Measurements from ENCODE around the gene KIFAP3. TPM values are rescaled to one million over a fixed set of nuclear protein-coding genes. Genes with fewer than 3 reads are reported as not detected.
"Not testable (repeated sequence)": the region's sequence is repeated elsewhere in the genome, so short reads cannot be mapped to it uniquely, and the experiment has no call there.

The KIFAP3 gene
- total RNA-seq, 2 experiments from 2014 or later: 8.7 to 8.8 TPM

GRCh38 chr1:170009551-170009950 lies 64.9 kb downstream of the KIFAP3 start:
- intact Hi-C loops (cut with micrococcal nuclease): no loop called here
- CTCF ChIA-PET: no interaction called here
- no peak overlapping the region for H3K4me3 Mint-ChIP-seq

GRCh38 chr1:170008745-170009144 lies 65.8 kb downstream of the KIFAP3 start:
- DNase-seq; H3K4me3 Mint-ChIP-seq; H3K27ac Mint-ChIP-seq; intact Hi-C loops (cut with micrococcal nuclease); H3K27me3 Mint-ChIP-seq (ENCODE audit: low read depth); H3K9me3 Mint-ChIP-seq; CTCF ChIA-PET; H3K4me1 Mint-ChIP-seq (ENCODE audit: low read depth): not testable (repeated sequence)
- H3K36me3 Mint-ChIP-seq (ENCODE audit: low read depth): peaks cover 14% of the 10 kb centered on the region

More at GRCh38 chr1:170009551-170009950, 64.9 kb downstream of the KIFAP3 start:
- Mint-ChIP-seq H3K9me3 (no peaks in the 10 kb centered on the region), H3K4me1 (ENCODE audit: low read depth) (no peaks in the 10 kb centered on the region), H3K27me3 (ENCODE audit: low read depth) (no peaks in the 10 kb centered on the region), H3K36me3 (ENCODE audit: low read depth) (peaks cover 17% of the 10 kb centered on the region), H3K27ac (no peak overlapping the region)
- DNase-seq: no peak

GRCh38 chr1:170003270-170003835 lies 71.1 kb downstream of the KIFAP3 start:
- CTCF ChIA-PET: interaction anchor here (0.5 to 0.6 kb wide), 2 partner anchors 116 to 910 kb away, joined by 3 to 5 read pairs; no protein-coding TSS in a partner anchor
- H3K27ac Mint-ChIP-seq; H3K9me3 Mint-ChIP-seq; H3K4me1 Mint-ChIP-seq (ENCODE audit: low read depth); H3K4me3 Mint-ChIP-seq; DNase-seq; H3K36me3 Mint-ChIP-seq (ENCODE audit: low read depth); H3K27me3 Mint-ChIP-seq (ENCODE audit: low read depth); intact Hi-C loops (cut with micrococcal nuclease): not testable (repeated sequence)

GRCh38 chr1:170001266-170001665 lies 73.2 kb downstream of the KIFAP3 start:
- H3K27ac Mint-ChIP-seq: no peak overlapping the region
- CTCF ChIA-PET: no interaction called here
- H3K9me3 Mint-ChIP-seq: no peaks in the 10 kb centered on the region
- H3K27me3 Mint-ChIP-seq (ENCODE audit: low read depth): no peaks in the 10 kb centered on the region
- no peak for DNase-seq
- no peak overlapping the region for H3K4me3 Mint-ChIP-seq
- no peaks in the 10 kb centered on the region for H3K36me3 Mint-ChIP-seq (ENCODE audit: low read depth)
- intact Hi-C loops (cut with micrococcal nuclease): no loop called here
- H3K4me1 Mint-ChIP-seq (ENCODE audit: low read depth): no peaks in the 10 kb centered on the region

GRCh38 chr1:169999761-170000160 lies 74.7 kb downstream of the KIFAP3 start:
- Mint-ChIP-seq H3K27ac (no peak overlapping the region), H3K36me3 (ENCODE audit: low read depth) (no peaks in the 10 kb centered on the region), H3K9me3 (no peaks in the 10 kb centered on the region), H3K4me3 (no peak overlapping the region), H3K27me3 (ENCODE audit: low read depth) (no peaks in the 10 kb centered on the region), H3K4me1 (ENCODE audit: low read depth) (no peaks in the 10 kb centered on the region)
- CTCF ChIA-PET: interaction anchor here (1.7 kb wide), 1 partner anchor 14 kb away, joined by 3 read pairs; no protein-coding TSS in a partner anchor
- intact Hi-C loops (cut with micrococcal nuclease): no loop called here
- DNase-seq: no peak

- Mint-ChIP-seq H3K4me3 (no peak overlapping the region), H3K27me3 (ENCODE audit: low read depth) (no peaks in the 10 kb centered on the region), H3K27ac (no peak overlapping the region), H3K36me3 (ENCODE audit: low read depth) (no peaks in the 10 kb centered on the region), H3K4me1 (ENCODE audit: low read depth) (no peaks in the 10 kb centered on the region), H3K9me3 (no peaks in the 10 kb centered on the region)
- CTCF ChIA-PET: interaction anchor here (1.7 kb wide), 1 partner anchor 14 kb away, joined by 3 read pairs; no protein-coding TSS in a partner anchor
- intact Hi-C loops (cut with micrococcal nuclease): no loop called here
- no peak for DNase-seq
Measured at GRCh38 chr1:169999331-169999741, 75.2 kb downstream of the KIFAP3 start.

GRCh38 chr1:169995993-169996392 lies 78.5 kb downstream of the KIFAP3 start:
- CTCF ChIA-PET: no interaction called here
- Mint-ChIP-seq H3K4me3 (no peak overlapping the region), H3K9me3 (no peaks in the 10 kb centered on the region), H3K27me3 (ENCODE audit: low read depth) (no peaks in the 10 kb centered on the region), H3K27ac (no peak overlapping the region), H3K36me3 (ENCODE audit: low read depth) (no peaks in the 10 kb centered on the region), H3K4me1 (ENCODE audit: low read depth) (no peaks in the 10 kb centered on the region)
- DNase-seq: no peak
- intact Hi-C loops (cut with micrococcal nuclease): no loop called here

GRCh38 chr1:169989246-169989645 lies 85.2 kb downstream of the KIFAP3 start:
- Mint-ChIP-seq H3K9me3 (no peaks in the 10 kb centered on the region), H3K36me3 (ENCODE audit: low read depth) (no peaks in the 10 kb centered on the region), H3K4me3 (no peak overlapping the region), H3K27ac (no peak overlapping the region), H3K27me3 (ENCODE audit: low read depth) (no peaks in the 10 kb centered on the region), H3K4me1 (ENCODE audit: low read depth) (no peaks in the 10 kb centered on the region)
- intact Hi-C loops (cut with micrococcal nuclease): no loop called here
- CTCF ChIA-PET: no interaction called here
- DNase-seq: no peak

- CTCF ChIA-PET: no interaction called here
- Mint-ChIP-seq H3K27me3 (ENCODE audit: low read depth) (no peaks in the 10 kb centered on the region), H3K9me3 (no peaks in the 10 kb centered on the region), H3K4me3 (no peak overlapping the region), H3K27ac (no peak overlapping the region), H3K36me3 (ENCODE audit: low read depth) (peaks cover 6% of the 10 kb centered on the region), H3K4me1 (ENCODE audit: low read depth) (no peaks in the 10 kb centered on the region)
- DNase-seq: no peak
- intact Hi-C loops (cut with micrococcal nuclease): no loop called here
Measured at GRCh38 chr1:169985757-169986156, 88.7 kb downstream of the KIFAP3 start.

GRCh38 chr1:169974067-169974466 lies 100.4 kb downstream of the KIFAP3 start:
- Mint-ChIP-seq H3K4me3 (no peak overlapping the region), H3K27ac (no peak overlapping the region), H3K9me3 (no peaks in the 10 kb centered on the region), H3K4me1 (ENCODE audit: low read depth) (no peaks in the 10 kb centered on the region), H3K27me3 (ENCODE audit: low read depth) (no peaks in the 10 kb centered on the region), H3K36me3 (ENCODE audit: low read depth) (peaks cover 5% of the 10 kb centered on the region)
- no peak for DNase-seq
- intact Hi-C loops (cut with micrococcal nuclease): no loop called here
- CTCF ChIA-PET: no interaction called here

- Mint-ChIP-seq H3K9me3 (no peaks in the 10 kb centered on the region), H3K4me3 (no peak overlapping the region), H3K4me1 (ENCODE audit: low read depth) (no peaks in the 10 kb centered on the region), H3K27me3 (ENCODE audit: low read depth) (no peaks in the 10 kb centered on the region), H3K36me3 (ENCODE audit: low read depth) (peaks cover 3% of the 10 kb centered on the region), H3K27ac (no peak overlapping the region)
- CTCF ChIA-PET: interaction anchor here (0.6 kb wide), 1 partner anchor 57 kb away, joined by 3 read pairs; no protein-coding TSS in a partner anchor
- DNase-seq: no peak
- intact Hi-C loops (cut with micrococcal nuclease): no loop called here
Measured at GRCh38 chr1:169970114-169970513, 104.4 kb downstream of the KIFAP3 start.

- CTCF ChIA-PET: no interaction called here
- H3K4me3 Mint-ChIP-seq: no peak overlapping the region
- H3K36me3 Mint-ChIP-seq (ENCODE audit: low read depth): peaks cover 3% of the 10 kb centered on the region
- no peak overlapping the region for H3K27ac Mint-ChIP-seq
- no peaks in the 10 kb centered on the region for H3K9me3 Mint-ChIP-seq
- no peaks in the 10 kb centered on the region for H3K27me3 Mint-ChIP-seq (ENCODE audit: low read depth)
- intact Hi-C loops (cut with micrococcal nuclease): no loop called here
- H3K4me1 Mint-ChIP-seq (ENCODE audit: low read depth): no peaks in the 10 kb centered on the region
- DNase-seq: no peak
Measured at GRCh38 chr1:169968174-169968573, 106.3 kb downstream of the KIFAP3 start.

GRCh38 chr1:169964206-169964605 lies 110.3 kb downstream of the KIFAP3 start:
- H3K27ac Mint-ChIP-seq: no peak overlapping the region
- H3K36me3 Mint-ChIP-seq (ENCODE audit: low read depth): no peaks in the 10 kb centered on the region

More at GRCh38 chr1:169964206-169964605, 110.3 kb downstream of the KIFAP3 start:
- no peaks in the 10 kb centered on the region for H3K27me3 Mint-ChIP-seq (ENCODE audit: low read depth)
- H3K4me3 Mint-ChIP-seq: no peak overlapping the region
- H3K4me1 Mint-ChIP-seq (ENCODE audit: low read depth): no peaks in the 10 kb centered on the region
- no peak for DNase-seq
- no peaks in the 10 kb centered on the region for H3K9me3 Mint-ChIP-seq
- CTCF ChIA-PET: no interaction called here
- intact Hi-C loops (cut with micrococcal nuclease): no loop called here

Data from activated naive CD4-positive, alpha-beta T cell treated with anti-CD3 and anti-CD28 coated beads for 36 hours (primary cell).